HG03558 (cell line): ENCODE measurements around the gene AFAP1L2.

Experiments
- ATAC-seq: cut with Tn5 transposase; IDR thresholded peaks from one replicate; pipeline ENCODE4 v1.9.1; 2021; ENCODE audit warnings: moderate number of reproducible peaks; ENCODE audit not compliant: unreplicated experiment; ENCODE audit errors: extremely low read depth

AFAP1L2 gene

GRCh38 chr10:114301177-114301576, 103.1 kb downstream of the AFAP1L2 start:
- no peak for ATAC-seq

GRCh38 chr10:114300036-114300645, 104.2 kb downstream of the AFAP1L2 start:
- no peak for ATAC-seq

GRCh38 chr10:114297136-114297705, 107.1 kb downstream of the AFAP1L2 start:
- ATAC-seq, result no peak

- no peak for ATAC-seq
These were observed 108.9 kb downstream of the AFAP1L2 start for GRCh38 chr10:114295393-114295792.

GRCh38 chr10:114294549-114294948, 109.8 kb downstream of the AFAP1L2 start:
- no peak for ATAC-seq

- ATAC-seq, result no peak
These were observed 111.2 kb downstream of the AFAP1L2 start for GRCh38 chr10:114293075-114293474.

- ATAC-seq, result no peak
These were observed 112.8 kb downstream of the AFAP1L2 start for GRCh38 chr10:114291516-114291915.

- no peak for ATAC-seq
These were observed 113.2 kb downstream of the AFAP1L2 start for GRCh38 chr10:114291076-114291475.

GRCh38 chr10:114290038-114290437, 114.3 kb downstream of the AFAP1L2 start:
- ATAC-seq, result no peak

- ATAC-seq, result no peak
These were observed 115.2 kb downstream of the AFAP1L2 start for GRCh38 chr10:114289096-114289436.

- no peak for ATAC-seq
These were observed 115.7 kb downstream of the AFAP1L2 start for GRCh38 chr10:114288424-114289095.

GRCh38 chr10:114286921-114287320, 117.4 kb downstream of the AFAP1L2 start:
- no peak for ATAC-seq

GRCh38 chr10:114285961-114286441, 118.3 kb downstream of the AFAP1L2 start:
- ATAC-seq, result no peak

GRCh38 chr10:114284346-114285071, 119.8 kb downstream of the AFAP1L2 start:
- no peak for ATAC-seq

GRCh38 chr10:114283535-114284234, 120.6 kb downstream of the AFAP1L2 start:
- no peak for ATAC-seq

GRCh38 chr10:114283091-114283490, 121.2 kb downstream of the AFAP1L2 start:
- no peak for ATAC-seq

GRCh38 chr10:114282526-114282925, 121.8 kb downstream of the AFAP1L2 start:
- no peak for ATAC-seq

- ATAC-seq, result no peak
These were observed 122.8 kb downstream of the AFAP1L2 start for GRCh38 chr10:114281461-114281860.

GRCh38 chr10:114281006-114281405, 123.3 kb downstream of the AFAP1L2 start:
- ATAC-seq, result no peak

- ATAC-seq, result no peak
These were observed 124.2 kb downstream of the AFAP1L2 start for GRCh38 chr10:114279901-114280644.
